Measurements from ENCODE around the gene EN2.

DNA sequence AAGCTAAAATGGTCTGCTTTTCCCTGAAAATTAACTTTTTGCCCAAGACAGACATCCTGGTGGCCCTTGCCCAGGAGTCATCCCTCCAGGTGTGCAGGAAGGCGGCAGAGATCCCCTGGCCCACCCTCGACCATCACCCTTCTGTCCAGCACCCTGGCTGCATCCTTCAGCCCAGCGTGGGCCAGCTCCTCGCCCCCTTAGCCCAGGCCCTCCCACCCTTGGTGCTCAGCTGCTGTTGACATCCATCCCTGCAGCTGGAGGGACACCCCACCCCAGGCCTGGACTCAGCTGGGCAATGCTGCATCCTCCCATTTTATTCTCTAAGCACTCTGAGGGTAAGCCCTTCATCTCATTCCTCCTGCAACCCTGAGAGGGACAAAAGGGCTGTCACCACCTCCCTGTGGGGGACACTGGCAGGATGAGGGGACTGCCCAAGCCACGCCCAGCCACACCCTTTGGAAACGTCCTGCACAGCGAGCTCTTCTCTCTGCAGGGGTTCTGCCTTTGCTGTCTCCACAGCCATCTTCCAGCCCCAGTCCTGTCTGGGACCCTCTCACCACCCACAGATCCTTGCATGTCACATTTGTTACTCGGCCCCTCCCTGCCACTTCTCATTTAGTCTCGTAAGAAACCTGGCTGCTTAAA lies 30.7 kb downstream of the EN2 start:
- TF ChIP-seq, protein P1, sequence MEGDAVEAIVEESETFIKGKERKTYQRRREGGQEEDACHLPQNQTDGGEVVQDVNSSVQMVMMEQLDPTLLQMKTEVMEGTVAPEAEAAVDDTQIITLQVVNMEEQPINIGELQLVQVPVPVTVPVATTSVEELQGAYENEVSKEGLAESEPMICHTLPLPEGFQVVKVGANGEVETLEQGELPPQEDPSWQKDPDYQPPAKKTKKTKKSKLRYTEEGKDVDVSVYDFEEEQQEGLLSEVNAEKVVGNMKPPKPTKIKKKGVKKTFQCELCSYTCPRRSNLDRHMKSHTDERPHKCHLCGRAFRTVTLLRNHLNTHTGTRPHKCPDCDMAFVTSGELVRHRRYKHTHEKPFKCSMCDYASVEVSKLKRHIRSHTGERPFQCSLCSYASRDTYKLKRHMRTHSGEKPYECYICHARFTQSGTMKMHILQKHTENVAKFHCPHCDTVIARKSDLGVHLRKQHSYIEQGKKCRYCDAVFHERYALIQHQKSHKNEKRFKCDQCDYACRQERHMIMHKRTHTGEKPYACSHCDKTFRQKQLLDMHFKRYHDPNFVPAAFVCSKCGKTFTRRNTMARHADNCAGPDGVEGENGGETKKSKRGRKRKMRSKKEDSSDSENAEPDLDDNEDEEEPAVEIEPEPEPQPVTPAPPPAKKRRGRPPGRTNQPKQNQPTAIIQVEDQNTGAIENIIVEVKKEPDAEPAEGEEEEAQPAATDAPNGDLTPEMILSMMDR (IDR thresholded peaks at IDR 0.05), result no peak
- no peak for TF ChIP-seq POLR2A (IDR thresholded peaks at IDR 0.05)

Data from adrenal gland (tissue), 5 donors.